GM21619 (cell line): ENCODE data around the gene S100A16.

ENCODE experiments used
- ATAC-seq: cut with Tn5 transposase; IDR thresholded peaks from one replicate; pipeline ENCODE4 v1.9.1; 2021; ENCODE audit not compliant: unreplicated experiment

The S100A16 gene

GRCh38 chr1:153638261-153638660 lies 25.3 kb upstream of the S100A16 start:
- ATAC-seq, result no peak

GRCh38 chr1:153636312-153636711 lies 23.4 kb upstream of the S100A16 start:
- ATAC-seq, result no peak

GRCh38 chr1:153635872-153636271 lies 22.9 kb upstream of the S100A16 start:
- no peak for ATAC-seq

- ATAC-seq, result peak; percentile 89
Observed at GRCh38 chr1:153633754-153634665, 21.1 kb upstream of the S100A16 start, which contains the start of gene CHTOP. CHTOP (plus strand) TSS chr1:153634066; CDS start chr1:153636589, 2,523 bp downstream.

- ATAC-seq, result peak; percentile 1
Observed at GRCh38 chr1:153633161-153633753, 20.3 kb upstream of the S100A16 start.

GRCh38 chr1:153631047-153632022 lies 18.4 kb upstream of the S100A16 start:
- ATAC-seq, result no peak

GRCh38 chr1:153630384-153630783 lies 17.4 kb upstream of the S100A16 start:
- no peak for ATAC-seq

GRCh38 chr1:153629971-153630370 lies 17.0 kb upstream of the S100A16 start:
- no peak for ATAC-seq

- ATAC-seq, result no peak
Observed at GRCh38 chr1:153629343-153629665, 16.4 kb upstream of the S100A16 start.

- ATAC-seq, result no peak
Observed at GRCh38 chr1:153628638-153629342, 15.9 kb upstream of the S100A16 start.

- no peak for ATAC-seq
Observed at GRCh38 chr1:153627715-153628626, 15.0 kb upstream of the S100A16 start, which contains the start of gene S100A1. S100A1 (plus strand) TSS chr1:153628434; CDS start chr1:153630522, 2,088 bp downstream.

GRCh38 chr1:153626904-153627714 lies 14.2 kb upstream of the S100A16 start, which contains the start of gene S100A13:
S100A13 (minus strand) TSS chr1:153627505; CDS start chr1:153626472, 1,033 bp downstream.
- no peak for ATAC-seq

GRCh38 chr1:153626477-153626903 lies 13.6 kb upstream of the S100A16 start:
- no peak for ATAC-seq

GRCh38 chr1:153624965-153625611 lies 12.2 kb upstream of the S100A16 start:
- ATAC-seq, result no peak

- ATAC-seq, result no peak
Observed at GRCh38 chr1:153623101-153623500, 10.2 kb upstream of the S100A16 start.

GRCh38 chr1:153619171-153619570 lies 6.2 kb upstream of the S100A16 start:
- no peak for ATAC-seq

- ATAC-seq, result peak; percentile 69
Observed at GRCh38 chr1:153617663-153618062, 4.7 kb upstream of the S100A16 start.

- ATAC-seq, result no peak
Observed at GRCh38 chr1:153616917-153617311, 4.0 kb upstream of the S100A16 start.
